SK-N-MC (cell line): ENCODE results near the gene STAG2.

ENCODE experiments used
- DNase-seq: peaks from one replicate; pipeline ENCODE4 v3.0.0-alpha.2; 2011; ENCODE audit warnings: low read depth, low spot score
- H3K27ac ChIP-seq: fragments of 200-600 bp; sonication (generic); 2 replicates; pipeline ENCODE4 v1.5.1; 2016; ENCODE audit warnings: mixed run types
- H3K36me3 ChIP-seq: fragments of 200-600 bp; sonication (generic); 2 replicates; pipeline ENCODE4 v1.6.1; 2017; ENCODE audit warnings: antibody characterized with exemption, low read length, mixed read lengths; ENCODE audit not compliant: insufficient read depth
- H3K4me3 ChIP-seq: fragments of 200-600 bp; sonication (generic); 2 replicates; pipeline ENCODE4 v1.5.1; 2016
- H3K9ac ChIP-seq: fragments of 200-600 bp; sonication (generic); 2 replicates; pipeline ENCODE4 v1.8.0; 2017; ENCODE audit warnings: mixed run types, mixed read lengths; ENCODE audit not compliant: insufficient read length
- H3K9me3 ChIP-seq: fragments of 200-600 bp; sonication (generic); 2 replicates; pipeline ENCODE4 v1.6.1; 2017; ENCODE audit warnings: low read depth, mild to moderate bottlenecking, antibody characterized with exemption, low read length, moderate library complexity, mixed read lengths
- EZH2 ChIP-seq: fragments of 200-600 bp; sonication (generic); IDR thresholded peaks from one replicate; pipeline ENCODE4 v1.6.1; 2017; ENCODE audit warnings: antibody characterized with exemption
- FOXP2 ChIP-seq: optimal IDR thresholded peaks from 2 replicates; pipeline ENCODE3; 2011; ENCODE audit warnings: mild to moderate bottlenecking, moderate library complexity; ENCODE audit not compliant: insufficient read depth; ENCODE audit errors: extremely low read length, control extremely low read depth
- POLR2AphosphoS5 ChIP-seq: IDR thresholded peaks from 2 replicates; pipeline ENCODE4 v1.6.1; 2012; ENCODE audit warnings: mild to moderate bottlenecking, low read depth, low read length, borderline replicate concordance

STAG2 gene

DNA sequence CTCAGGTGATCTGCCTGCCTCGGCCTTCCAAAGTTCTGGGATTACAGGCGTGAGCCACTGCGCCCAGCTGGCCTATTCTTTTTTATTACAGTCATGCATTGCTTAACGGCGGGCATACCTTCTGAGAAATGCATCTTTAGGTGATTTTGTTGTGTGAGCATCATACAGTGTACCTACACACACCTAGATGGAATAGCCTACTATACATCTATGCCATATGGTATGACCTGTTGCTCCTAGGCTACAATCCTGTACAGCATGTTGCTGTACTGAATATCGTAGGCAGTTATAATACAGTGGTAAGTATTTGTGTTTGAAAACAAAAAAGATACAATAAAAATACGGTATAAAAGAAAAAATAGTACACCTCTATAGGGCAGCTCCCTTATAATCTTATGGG lies 6.0 kb downstream of the STAG2 start:
- Histone ChIP-seq H3K9me3 (no peaks in the 10 kb centered on the region), H3K27ac (no peak overlapping the region), H3K4me3 (no peak overlapping the region), H3K9ac (no peak overlapping the region), H3K36me3 (peaks cover 11% of the 10 kb centered on the region)
- no peak for DNase-seq
- TF ChIP-seq EZH2 = no peak
- TF ChIP-seq POLR2AphosphoS5 = no peak
- no peak for TF ChIP-seq FOXP2

DNA sequence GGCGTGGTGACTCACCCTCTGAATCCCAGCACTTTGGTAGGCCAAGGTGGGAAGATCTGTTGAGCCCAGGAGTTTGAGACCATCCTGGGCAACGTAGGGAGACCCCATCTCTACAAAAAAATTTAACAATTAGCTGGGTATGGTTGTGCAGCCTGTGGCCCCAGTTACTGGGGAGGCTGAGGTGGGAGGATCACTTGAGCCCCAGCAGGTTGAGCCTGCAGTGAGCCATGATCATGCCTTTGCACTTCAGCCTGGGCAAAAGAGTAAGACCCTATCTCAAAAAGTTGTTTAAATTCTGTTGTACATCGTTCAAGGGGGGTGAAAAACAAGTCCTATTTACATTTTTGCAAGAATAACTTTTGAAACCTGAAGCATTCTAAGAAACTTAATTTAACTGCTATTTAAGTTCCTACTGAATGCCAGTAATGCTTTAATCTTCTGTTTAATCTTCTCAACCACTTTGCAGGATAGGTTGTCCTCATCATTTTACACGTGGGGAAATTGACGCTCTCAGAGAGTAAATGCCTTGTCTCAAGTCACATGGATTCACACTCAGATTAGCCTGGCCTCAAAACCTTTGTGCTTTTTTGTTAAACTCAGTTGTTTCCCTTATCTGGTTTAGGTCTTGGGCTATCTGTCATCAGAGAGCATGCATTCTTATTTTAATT lies 7.0 kb downstream of the STAG2 start:
- H3K9me3 ChIP-seq = no peaks in the 10 kb centered on the region
- no peak for DNase-seq
- H3K27ac ChIP-seq = no peak overlapping the region
- no peak overlapping the region for H3K4me3 ChIP-seq
- H3K9ac ChIP-seq = no peak overlapping the region
- peaks cover 11% of the 10 kb centered on the region for H3K36me3 ChIP-seq
- TF ChIP-seq FOXP2 = no peak
- no peak for TF ChIP-seq POLR2AphosphoS5
- TF ChIP-seq EZH2 = no peak

DNA sequence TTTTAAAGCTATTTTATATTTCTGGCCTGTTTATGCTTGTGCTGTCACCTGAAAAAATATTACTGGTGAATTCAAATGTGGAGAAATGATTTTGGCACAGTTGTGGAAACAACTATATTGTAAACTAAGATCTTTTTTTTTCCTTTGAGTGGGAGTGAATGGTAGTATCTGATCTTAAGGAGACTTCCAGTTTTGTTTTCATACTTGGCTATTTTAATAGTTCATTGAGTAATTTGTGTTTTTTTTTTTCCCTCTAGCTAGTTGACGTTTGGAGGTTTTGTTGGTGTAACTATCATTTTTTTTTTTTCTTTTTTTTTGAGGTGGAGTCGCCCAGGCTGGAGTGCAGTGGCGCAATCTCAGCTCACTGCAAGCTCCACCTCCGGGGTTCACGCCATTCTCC lies 10.5 kb downstream of the STAG2 start:
- no peak for TF ChIP-seq FOXP2
- TF ChIP-seq POLR2AphosphoS5 = no peak
- TF ChIP-seq EZH2 = no peak
- no peak for DNase-seq

DNA sequence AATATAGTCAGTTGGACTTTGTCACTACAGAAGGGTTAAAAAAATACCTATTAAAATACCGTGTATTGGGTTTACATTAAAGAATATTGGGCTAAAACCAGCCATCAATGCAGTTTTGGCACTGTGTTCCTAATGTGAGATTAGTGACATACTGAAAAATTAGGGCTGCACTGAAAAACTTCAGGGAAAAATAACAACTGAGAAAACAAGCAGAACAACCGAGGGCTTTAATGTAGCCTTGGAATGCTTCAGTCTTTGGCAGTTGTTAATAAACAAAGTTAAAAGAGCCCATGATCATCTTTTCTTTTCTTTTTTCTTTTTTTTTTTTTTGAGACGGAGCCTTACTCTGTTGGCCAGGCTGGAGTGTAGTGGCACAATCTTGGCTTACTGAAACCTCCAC lies 12.4 kb downstream of the STAG2 start:
- Histone ChIP-seq H3K9me3 (no peaks in the 10 kb centered on the region), H3K9ac (no peak overlapping the region), H3K27ac (no peak overlapping the region), H3K36me3 (peaks cover 7% of the 10 kb centered on the region; the same call in 1 of the 2 replicates), H3K4me3 (no peak overlapping the region)
- no peak for TF ChIP-seq POLR2AphosphoS5
- TF ChIP-seq FOXP2 = no peak
- TF ChIP-seq EZH2 = no peak
- DNase-seq = no peak

More for the DNA sequence above, 10.5 kb downstream of the STAG2 start:
- Histone ChIP-seq H3K36me3 (peaks cover 11% of the 10 kb centered on the region), H3K4me3 (no peak overlapping the region), H3K9me3 (no peaks in the 10 kb centered on the region), H3K9ac (no peak overlapping the region), H3K27ac (no peak overlapping the region)

DNA sequence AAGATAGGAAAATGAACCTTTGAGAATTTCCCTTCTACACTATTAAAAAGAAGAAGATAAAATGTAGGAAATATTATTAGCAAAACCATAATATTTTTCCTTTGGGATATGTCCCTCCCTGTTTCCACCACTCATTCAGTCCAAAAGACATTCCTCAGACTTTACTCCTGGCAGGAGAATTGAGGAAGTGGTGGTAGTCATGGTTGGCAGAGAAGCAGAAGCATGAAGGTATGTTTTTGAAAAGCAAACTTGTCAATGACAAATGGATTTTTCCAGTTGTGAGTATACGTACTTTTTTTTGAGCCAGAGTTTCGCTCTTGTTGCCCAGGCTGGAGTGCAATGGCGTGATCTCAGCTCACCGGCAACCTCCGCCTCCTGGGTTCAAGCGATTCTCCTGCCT lies 13.7 kb downstream of the STAG2 start:
- H3K9me3 ChIP-seq = no peaks in the 10 kb centered on the region
- H3K36me3 ChIP-seq = 0 out of 2 replicates have a peak, but pooled peaks cover 4% of the 10 kb centered on the region
- DNase-seq = no peak
- TF ChIP-seq POLR2AphosphoS5 = no peak
- TF ChIP-seq EZH2 = no peak
- TF ChIP-seq FOXP2 = no peak
- H3K4me3 ChIP-seq = no peak overlapping the region
- no peak overlapping the region for H3K9ac ChIP-seq
- no peak overlapping the region for H3K27ac ChIP-seq

DNA sequence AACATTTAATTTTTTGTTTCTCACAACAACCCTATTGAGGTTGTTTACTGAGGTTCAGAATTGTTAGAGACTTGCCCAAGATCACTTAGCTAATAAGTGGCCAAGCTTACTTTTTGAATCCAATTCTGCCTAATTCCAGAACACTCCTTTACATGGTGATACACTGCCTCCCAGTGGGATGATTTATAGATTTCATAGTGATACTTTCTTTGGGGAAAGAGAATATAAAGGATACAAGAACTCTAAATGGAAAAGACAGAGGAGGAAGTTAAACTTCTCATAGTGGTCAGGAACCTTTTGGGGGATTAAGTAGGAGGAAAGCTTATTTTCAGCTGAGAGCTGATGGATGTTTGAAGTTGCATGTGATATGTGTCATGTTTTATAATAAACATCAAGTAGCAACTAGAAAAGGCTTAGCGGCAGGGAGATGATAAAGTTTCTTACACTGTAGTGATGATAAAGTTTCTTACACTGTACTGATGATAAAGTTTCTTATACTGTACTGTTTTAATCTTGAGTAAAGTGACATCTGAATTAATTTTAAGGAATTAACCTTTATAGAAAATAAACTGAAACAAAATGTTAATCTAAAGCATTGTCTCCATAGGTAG lies 15.3 kb downstream of the STAG2 start:
- H3K9me3 ChIP-seq = no peaks in the 10 kb centered on the region
- no peak for DNase-seq
- no peak overlapping the region for H3K27ac ChIP-seq
- no peak overlapping the region for H3K9ac ChIP-seq
- no peak for TF ChIP-seq POLR2AphosphoS5
- TF ChIP-seq EZH2 = no peak
- TF ChIP-seq FOXP2 = no peak
- no peak overlapping the region for H3K4me3 ChIP-seq
- H3K36me3 ChIP-seq = no peaks in the 10 kb centered on the region

DNA sequence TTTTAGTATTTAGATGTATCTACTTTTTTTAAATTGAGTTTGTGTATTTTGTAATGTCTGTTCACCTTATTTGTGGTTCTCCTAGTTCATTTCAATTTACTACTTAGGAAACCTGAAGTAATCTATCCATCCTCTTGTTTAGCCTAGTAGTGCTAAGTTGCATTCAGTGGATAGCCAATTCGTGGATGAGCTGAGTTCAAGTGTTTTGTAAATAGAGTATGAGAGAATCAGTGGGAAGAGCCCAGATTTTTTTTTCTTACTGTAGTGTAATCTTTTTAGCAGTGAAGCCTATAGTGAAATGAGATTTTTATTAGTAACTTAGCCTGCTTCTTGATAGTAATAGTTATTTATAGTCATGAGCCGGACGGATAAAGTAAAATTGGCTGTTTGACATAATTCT lies 21.7 kb downstream of the STAG2 start:
- Histone ChIP-seq H3K36me3 (no peaks in the 10 kb centered on the region), H3K9ac (no peak overlapping the region), H3K27ac (no peak overlapping the region), H3K4me3 (no peak overlapping the region), H3K9me3 (no peaks in the 10 kb centered on the region)
- no peak for DNase-seq
- TF ChIP-seq FOXP2 (no peak), POLR2AphosphoS5 (no peak), EZH2 (no peak)

DNA sequence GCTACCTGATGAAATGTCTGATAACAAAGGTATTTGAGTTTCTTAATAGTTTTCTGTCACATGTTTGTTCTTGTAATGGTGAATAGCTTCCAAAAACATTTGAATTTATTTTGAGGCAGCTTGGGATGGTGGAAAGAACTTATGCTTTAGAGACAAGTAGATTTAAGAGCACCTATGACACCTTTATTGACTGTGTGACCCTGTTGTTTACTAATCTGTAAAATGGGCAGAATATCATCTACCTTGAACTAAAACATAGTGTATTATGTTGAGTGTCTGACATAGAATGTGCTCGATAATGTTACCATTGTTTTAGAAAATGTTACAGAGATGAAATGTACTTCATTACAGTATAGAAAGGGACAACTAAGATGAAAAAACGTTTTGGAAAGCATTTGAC lies 24.9 kb downstream of the STAG2 start:
- DNase-seq = no peak
- H3K4me3 ChIP-seq = no peak overlapping the region
- no peak overlapping the region for H3K9ac ChIP-seq
- 0 out of 2 replicates have a peak, but pooled peaks cover 3% of the 10 kb centered on the region for H3K36me3 ChIP-seq
- no peaks in the 10 kb centered on the region for H3K9me3 ChIP-seq
- no peak overlapping the region for H3K27ac ChIP-seq
- TF ChIP-seq EZH2 (no peak), FOXP2 (no peak), POLR2AphosphoS5 (no peak)

DNA sequence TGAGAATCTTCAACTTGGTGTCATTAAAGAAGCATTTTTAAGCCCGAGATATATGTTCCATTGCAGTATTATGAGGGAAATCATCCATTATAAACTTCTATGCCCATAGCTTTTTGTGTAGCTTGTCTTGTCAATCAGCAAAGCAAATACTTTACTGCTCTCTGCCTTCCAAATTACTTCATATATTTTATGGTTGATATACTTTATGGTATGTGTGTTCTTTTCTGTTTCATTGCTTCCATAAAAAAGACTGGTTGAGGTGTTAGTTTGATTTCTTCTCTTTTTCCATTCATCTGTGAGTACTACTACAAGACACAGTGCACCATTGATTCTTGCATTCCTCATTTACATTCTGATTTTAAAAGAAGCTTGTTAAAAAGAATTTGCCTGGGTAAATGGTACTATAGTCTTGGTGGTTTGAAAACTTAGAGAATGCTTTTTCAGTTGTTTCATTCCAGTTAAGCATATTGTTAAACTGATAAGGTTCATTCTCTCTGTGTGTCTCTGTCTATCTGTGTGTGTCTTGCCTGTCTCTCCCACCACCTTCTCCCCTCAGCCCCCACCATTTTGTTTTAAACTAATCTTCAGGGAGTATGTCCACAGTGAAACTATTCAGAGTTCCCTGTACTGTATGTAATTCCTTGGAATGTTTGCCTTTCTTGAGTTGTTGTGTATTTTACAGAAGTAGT lies 27.1 kb downstream of the STAG2 start:
- TF ChIP-seq EZH2 (no peak), POLR2AphosphoS5 (no peak)
- 0 out of 2 replicates have a peak, but pooled peaks cover 3% of the 10 kb centered on the region for H3K36me3 ChIP-seq
- H3K27ac ChIP-seq = no peak overlapping the region
- H3K9me3 ChIP-seq = no peaks in the 10 kb centered on the region
- DNase-seq = no peak
- H3K9ac ChIP-seq = no peak overlapping the region
- no peak overlapping the region for H3K4me3 ChIP-seq
